LNCAP (cell line): Measurements from ENCODE around the gene ARHGEF28.

Experiments used
- CTCF ChIP-seq: fragments of 450-650 bp; IDR thresholded peaks from 2 replicates; pipeline ENCODE4 v1.5.1; 2017; ENCODE audit warnings: mild to moderate bottlenecking

Gene ARHGEF28

GRCh38 chr5:73686912-73687311 is 60.9 kb downstream of the ARHGEF28 start:
- no peak for TF ChIP-seq CTCF

DNA sequence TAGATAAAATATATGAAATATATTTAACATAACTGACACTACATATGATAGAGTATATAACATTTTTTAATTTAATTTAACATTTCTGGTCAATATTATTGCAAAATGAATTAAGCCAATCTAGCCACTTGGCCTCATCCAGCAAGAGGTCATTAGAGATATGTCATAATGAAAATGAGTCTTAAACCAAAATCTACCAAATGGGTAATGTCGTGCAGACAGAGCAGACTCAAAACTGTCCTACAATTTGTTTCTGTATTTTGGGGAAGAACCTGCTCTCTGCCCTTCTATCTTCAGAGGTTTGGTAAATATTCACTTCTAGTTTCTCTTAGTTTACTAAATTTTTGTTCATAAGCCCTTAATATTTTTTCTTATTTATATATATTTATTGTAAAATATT is 61.4 kb downstream of the ARHGEF28 start:
- no peak for TF ChIP-seq CTCF

GRCh38 chr5:73690015-73690414 is 64.0 kb downstream of the ARHGEF28 start:
- TF ChIP-seq CTCF = no peak

DNA sequence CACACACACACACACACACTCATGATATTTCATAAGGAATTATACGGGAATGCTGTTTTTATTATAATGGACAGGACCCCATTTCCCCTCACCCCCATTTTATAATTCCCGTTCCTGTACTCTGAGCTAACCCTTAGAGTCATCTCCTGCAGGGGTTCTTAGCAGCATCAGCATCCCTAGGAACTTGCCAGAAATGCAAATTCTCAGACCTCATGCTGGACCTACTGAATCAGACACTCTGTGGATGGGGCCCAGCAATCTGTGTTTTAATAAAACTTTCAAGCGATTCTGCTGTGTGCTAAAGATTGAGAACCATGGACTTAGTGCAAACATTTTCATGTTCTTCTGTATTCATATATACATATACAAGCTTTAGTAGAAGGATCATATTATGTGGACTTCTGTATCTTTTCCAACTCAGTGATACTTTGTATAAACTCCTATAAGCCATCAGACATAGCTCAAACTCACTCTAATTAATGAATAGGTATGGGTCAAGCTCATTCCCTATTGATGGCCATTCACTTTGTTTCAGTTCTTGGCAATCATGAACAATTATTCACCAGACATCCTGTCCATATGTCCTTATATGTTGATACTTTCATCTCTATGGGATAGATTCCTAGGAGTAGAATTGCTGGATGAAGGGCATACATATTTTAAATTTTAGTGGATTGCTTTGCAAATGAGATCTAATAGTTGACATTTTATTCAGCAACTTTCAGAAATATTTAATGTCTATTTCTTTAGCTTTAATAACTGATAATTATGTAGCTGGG is 65.5 kb downstream of the ARHGEF28 start:
- TF ChIP-seq CTCF = no peak

- no peak for TF ChIP-seq CTCF
These were observed 66.2 kb downstream of the ARHGEF28 start for GRCh38 chr5:73692166-73692640.

DNA sequence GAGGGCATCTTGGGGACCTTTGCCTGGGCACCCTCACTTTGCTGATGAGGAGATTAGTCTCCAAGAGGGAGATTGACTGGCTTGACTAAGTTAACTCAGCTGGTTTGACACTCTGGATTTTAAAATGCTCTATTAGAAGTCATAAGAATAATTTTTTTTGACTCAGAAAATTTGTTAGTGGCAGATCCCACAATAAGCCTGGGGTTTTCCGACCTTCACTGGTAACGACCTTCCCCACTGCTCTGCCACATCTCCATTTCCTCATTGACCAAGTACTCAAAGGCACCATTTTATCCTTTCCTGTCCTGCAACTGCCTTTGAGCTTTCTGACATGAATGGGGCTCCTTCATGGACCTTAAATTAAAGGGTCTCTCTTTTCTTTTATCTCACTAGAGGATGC is 67.0 kb downstream of the ARHGEF28 start:
- no peak for TF ChIP-seq CTCF

DNA sequence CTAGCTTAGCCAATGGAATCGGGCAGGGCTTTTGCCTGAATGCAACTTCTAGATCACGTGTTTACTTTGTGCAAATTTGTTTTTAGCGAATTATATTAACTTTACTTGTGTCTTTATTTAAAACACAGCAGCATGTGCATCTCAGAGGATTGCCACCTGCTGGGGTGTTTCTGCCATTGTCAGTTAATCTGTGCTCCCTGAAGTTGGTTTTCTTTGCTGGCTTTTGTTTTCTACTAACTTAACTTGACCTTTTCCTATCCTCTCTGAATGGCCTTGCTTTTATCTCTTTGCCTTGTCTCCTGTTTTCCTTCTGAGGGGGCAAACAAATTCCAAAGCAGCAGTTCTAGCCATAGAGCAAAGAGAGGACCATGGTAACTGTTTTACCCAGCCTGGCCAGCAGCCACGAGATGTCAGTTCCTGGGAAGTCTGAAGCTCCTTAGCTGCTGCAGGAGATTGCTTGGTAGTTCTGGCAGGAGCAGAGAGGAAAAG is 67.6 kb downstream of the ARHGEF28 start:
- TF ChIP-seq CTCF = peak; percentile 71
